DND-41 (cell line): ENCODE results near the gene RCBTB1.

Experiments
- CTCF ChIP-seq: IDR thresholded peaks from 2 replicates; pipeline ENCODE4 v1.5.1; 2012; ENCODE audit warnings: borderline replicate concordance, low read length, moderate library complexity, mild to moderate bottlenecking; ENCODE audit not compliant: poor library complexity, severe bottlenecking; ENCODE audit errors: extremely low read depth
- EZH2 ChIP-seq: IDR thresholded peaks from 3 replicates; pipeline ENCODE4 v1.6.1; 2012; ENCODE audit warnings: borderline replicate concordance, low read depth, mild to moderate bottlenecking, moderate library complexity, low read length, inconsistent platforms; ENCODE audit not compliant: severe bottlenecking

GRCh38 chr13:49530457-49530856 is 54.9 kb downstream of the RCBTB1 start:
- TF ChIP-seq CTCF (no peak), EZH2 (no peak)
